Esophagus squamous epithelium (tissue), 5 donors: ENCODE data around the gene ST8SIA1. TPM values are rescaled to one million over a fixed set of nuclear protein-coding genes. Genes with fewer than 3 reads are reported as not detected.

ENCODE experiments used
- DNase-seq: peaks from one replicate; lab custom pipeline; 2025; lab: John Stamatoyannopoulos, UW
- H3K27ac ChIP-seq, 4 donors: fragments of 200-600 bp; sonication (generic); one replicate each; pipeline ENCODE4 v1.5.1; 2016 to 2019; ENCODE audit warnings: mild to moderate bottlenecking in 1 of 4
- H3K27me3 ChIP-seq, 4 donors: fragments of 200-600 bp; sonication (generic); 1 replicate in 3 of 4; 2 replicates in 1 of 4; pipeline versions ENCODE4 v1.5.1 to v1.6.0; 2017 to 2021; ENCODE audit warnings: antibody characterized with exemption in 1 of 4
- H3K36me3 ChIP-seq, 3 donors: fragments of 200-600 bp; sonication (generic); one replicate each; pipeline ENCODE4 v1.5.1; 2016 to 2019
- H3K4me1 ChIP-seq, 3 donors: fragments of 200-600 bp; sonication (generic); one replicate each; pipeline ENCODE4 v1.5.1; 2017 to 2019
- H3K4me3 ChIP-seq, 4 donors: fragments of 200-600 bp; sonication (generic); 1 replicate in 3 of 4; 2 replicates in 1 of 4; pipeline ENCODE4 v1.5.1; 2016 to 2019; ENCODE audit warnings: mild to moderate bottlenecking in 2 of 4, moderate library complexity in 1 of 4
- H3K9me3 ChIP-seq, 3 donors: fragments of 200-600 bp; sonication (generic); one replicate each; pipeline ENCODE4 v1.5.1; 2016 to 2019
- POLR2A ChIP-seq, 4 donors: fragments of 450-650 bp; IDR thresholded peaks; one replicate each; pipeline ENCODE4 v1.6.1; 2017; ENCODE audit warnings: antibody characterized with exemption in 4 of 4, mild to moderate bottlenecking in 4 of 4, moderate library complexity in 3 of 4
- WGBS, 2 donors: methylation state at CpG; one replicate each; pipeline ENCODE4 v1.1.5; 2018; 5-methylcytosine and 5-hydroxymethylcytosine counted together
- intact Hi-C: fragments of 100-400 bp; cut with DNase I; formaldehyde crosslinking; loops from one replicate; pipeline ENCODE4 v1.15.0; 2022
- total RNA-seq, 4 donors: library from RNA; depleted of rRNA; stranded (reverse); fragments of >200 nt; gene quantifications; one replicate each; pipeline ENCODE4 v1.1.0, GENCODE V29; 2016
- TF ChIP-seq, protein P1 (sequence below), 6 experiments: fragments of 450-650 bp in 4 of 6; fragments of 200-600 bp in 2 of 6; sonication (generic) in 2 of 6; IDR thresholded peaks; one replicate each; pipeline ENCODE4 v1.5.1; 2016 to 2019; ENCODE audit warnings: antibody characterized with exemption in 6 of 6, mild to moderate bottlenecking in 4 of 6, moderate library complexity in 4 of 6
- donor health status: DM: yes; HTN: yes; CAD: no.

ST8SIA1 gene
- total RNA-seq, 4 donors from 2014 or later = 0.38 to 5.3 (median 1.0) TPM

DNA sequence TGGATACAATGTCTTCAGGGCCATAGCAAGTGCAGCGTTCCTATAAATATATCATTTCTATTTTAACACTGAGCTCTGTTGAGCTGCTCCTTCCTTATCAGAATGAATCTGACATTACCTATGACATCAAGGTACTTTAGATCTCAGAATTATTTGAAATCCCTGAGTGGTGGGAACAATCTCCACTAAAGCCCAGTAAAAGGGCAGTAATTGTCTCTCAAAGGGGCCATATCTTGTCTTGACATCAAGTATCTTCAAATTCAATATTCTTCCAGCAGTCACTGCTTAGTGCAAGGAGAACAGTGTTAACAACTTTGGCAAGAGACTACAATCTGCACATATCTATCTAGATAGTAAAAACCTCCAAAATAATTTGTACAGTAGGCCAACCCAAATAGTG is 21.7 kb upstream of the ST8SIA1 start:
- intact Hi-C loops = no loop called here
- no peaks in the 10 kb centered on the region for H3K27me3 ChIP-seq
- no peaks in the 10 kb centered on the region for H3K36me3 ChIP-seq
- no peak overlapping the region for H3K4me3 ChIP-seq
- no peaks in the 10 kb centered on the region for H3K9me3 ChIP-seq
- 77 to 93% methylated on average over 1 of the region's 1 CpG for WGBS, 2 donors
- no peak overlapping the region for H3K27ac ChIP-seq
- no peaks in the 10 kb centered on the region for H3K4me1 ChIP-seq
- TF ChIP-seq POLR2A (IDR thresholded peaks at IDR 0.05) = no peak
- TF ChIP-seq, protein P1, sequence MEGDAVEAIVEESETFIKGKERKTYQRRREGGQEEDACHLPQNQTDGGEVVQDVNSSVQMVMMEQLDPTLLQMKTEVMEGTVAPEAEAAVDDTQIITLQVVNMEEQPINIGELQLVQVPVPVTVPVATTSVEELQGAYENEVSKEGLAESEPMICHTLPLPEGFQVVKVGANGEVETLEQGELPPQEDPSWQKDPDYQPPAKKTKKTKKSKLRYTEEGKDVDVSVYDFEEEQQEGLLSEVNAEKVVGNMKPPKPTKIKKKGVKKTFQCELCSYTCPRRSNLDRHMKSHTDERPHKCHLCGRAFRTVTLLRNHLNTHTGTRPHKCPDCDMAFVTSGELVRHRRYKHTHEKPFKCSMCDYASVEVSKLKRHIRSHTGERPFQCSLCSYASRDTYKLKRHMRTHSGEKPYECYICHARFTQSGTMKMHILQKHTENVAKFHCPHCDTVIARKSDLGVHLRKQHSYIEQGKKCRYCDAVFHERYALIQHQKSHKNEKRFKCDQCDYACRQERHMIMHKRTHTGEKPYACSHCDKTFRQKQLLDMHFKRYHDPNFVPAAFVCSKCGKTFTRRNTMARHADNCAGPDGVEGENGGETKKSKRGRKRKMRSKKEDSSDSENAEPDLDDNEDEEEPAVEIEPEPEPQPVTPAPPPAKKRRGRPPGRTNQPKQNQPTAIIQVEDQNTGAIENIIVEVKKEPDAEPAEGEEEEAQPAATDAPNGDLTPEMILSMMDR (IDR thresholded peaks at IDR 0.05) = no peak
- DNase-seq = no peak

DNA sequence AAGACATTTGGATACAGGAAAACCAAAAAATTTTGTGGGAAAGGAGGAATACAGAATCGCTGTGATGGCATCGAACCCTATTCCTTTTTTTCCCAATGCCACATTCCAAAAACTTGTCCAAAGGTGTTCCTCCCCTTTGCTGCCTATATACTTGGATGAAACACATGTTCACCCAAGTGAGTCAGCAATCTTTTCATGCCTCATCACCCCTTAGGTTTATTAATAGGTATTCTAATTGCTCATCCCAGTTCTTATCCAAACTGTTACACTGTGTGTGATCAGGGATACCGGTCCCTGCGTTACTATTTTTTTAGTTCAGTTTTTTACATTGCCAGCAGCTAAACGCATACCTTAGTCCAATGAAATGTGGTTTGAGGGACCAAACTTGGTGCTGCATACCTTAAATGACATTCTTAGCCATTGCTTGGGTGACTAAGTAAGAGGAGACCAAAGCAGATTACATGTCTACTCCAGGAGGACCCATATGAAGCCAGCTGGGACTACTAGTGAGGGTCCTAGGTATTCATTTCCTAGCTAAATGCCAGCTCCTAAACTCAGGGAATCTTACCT is 20.6 kb upstream of the ST8SIA1 start:
- no peak for TF ChIP-seq POLR2A (IDR thresholded peaks at IDR 0.05)
- TF ChIP-seq, protein P1 (IDR thresholded peaks at IDR 0.05) = no peak
- Histone ChIP-seq H3K27me3 (no peaks in the 10 kb centered on the region), H3K9me3 (no peaks in the 10 kb centered on the region), H3K27ac (no peak overlapping the region), H3K4me3 (no peak overlapping the region), H3K4me1 (no peaks in the 10 kb centered on the region), H3K36me3 (no peaks in the 10 kb centered on the region)
- 71 to 88% methylated on average over 5 of the region's 5 CpGs for whole genome bisulfite sequencing, 2 donors
- no peak for DNase-seq
- intact Hi-C loops = no loop called here

DNA sequence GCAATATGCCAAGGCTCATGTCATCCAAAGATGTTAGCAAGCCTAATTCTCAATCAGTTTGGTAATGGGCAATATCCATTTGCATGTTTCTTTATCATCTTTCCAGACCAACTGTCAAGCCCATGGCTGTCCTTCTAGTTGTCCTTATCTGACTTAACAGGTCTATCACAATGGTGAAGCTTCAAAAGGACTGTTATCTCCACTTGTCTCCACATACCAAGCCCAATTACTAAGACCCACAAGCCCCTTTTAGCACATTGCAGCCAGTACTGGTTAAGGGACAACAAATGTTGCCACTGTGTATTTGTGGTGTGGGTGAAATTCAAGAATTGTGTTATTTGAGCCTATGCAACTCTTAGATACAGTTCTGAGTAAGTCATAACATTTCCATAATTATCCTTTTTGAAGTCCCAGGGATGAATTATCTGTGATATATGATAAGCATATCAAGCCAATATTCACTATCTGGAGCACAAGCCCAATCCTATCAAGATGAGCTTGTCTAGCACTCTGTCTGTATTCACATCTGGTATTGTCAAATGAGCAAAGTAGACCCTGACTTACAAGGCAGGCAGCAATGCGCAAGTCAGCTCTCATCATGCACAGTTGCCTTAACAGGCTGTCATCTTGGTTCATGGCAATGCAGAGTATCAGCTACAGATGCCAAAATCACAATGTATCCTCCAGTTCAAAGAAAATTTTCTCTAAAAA is 19.3 kb upstream of the ST8SIA1 start:
- Histone ChIP-seq H3K9me3 (no peaks in the 10 kb centered on the region), H3K27ac (no peak overlapping the region), H3K36me3 (no peaks in the 10 kb centered on the region), H3K4me1 (no peaks in the 10 kb centered on the region), H3K4me3 (no peak overlapping the region), H3K27me3 (no peaks in the 10 kb centered on the region)
- no peak for DNase-seq
- no peak for TF ChIP-seq POLR2A (IDR thresholded peaks at IDR 0.05)
- TF ChIP-seq, protein P1 (IDR thresholded peaks at IDR 0.05) = no peak
- 100% methylated on average over 1 of the region's 1 CpG; no CpG with 5 or more reads in 1 of the 2 donors for WGBS, 2 donors
- intact Hi-C loops = no loop called here

DNA sequence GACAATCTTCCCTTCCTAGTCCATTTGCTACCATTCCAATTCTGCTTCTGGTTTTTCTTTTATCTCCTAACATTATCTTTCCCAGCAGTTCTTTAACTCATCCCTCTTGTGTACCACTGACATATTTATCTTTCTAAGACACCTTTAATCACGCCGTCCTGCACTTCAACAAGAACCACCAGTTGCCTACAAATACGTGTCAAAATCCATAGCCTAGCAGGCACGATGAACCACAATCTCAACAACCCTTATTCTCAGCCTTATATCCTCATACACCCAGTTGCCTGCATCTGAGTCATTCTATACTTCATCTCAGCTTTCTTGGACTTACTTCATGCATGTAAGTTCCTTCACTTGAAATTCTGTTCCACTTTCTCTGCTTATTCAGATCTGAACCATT is 16.4 kb upstream of the ST8SIA1 start:
- intact Hi-C loops = no loop called here
- Histone ChIP-seq H3K4me3 (no peak overlapping the region), H3K4me1 (no peaks in the 10 kb centered on the region), H3K27ac (no peak overlapping the region), H3K36me3 (no peaks in the 10 kb centered on the region), H3K27me3 (no peaks in the 10 kb centered on the region), H3K9me3 (no peaks in the 10 kb centered on the region)
- WGBS, 2 donors = 37 to 46% methylated on average over 4 of the region's 4 CpGs
- no peak for DNase-seq
- TF ChIP-seq, protein P1 (IDR thresholded peaks at IDR 0.05) = no peak
- no peak for TF ChIP-seq POLR2A (IDR thresholded peaks at IDR 0.05)

DNA sequence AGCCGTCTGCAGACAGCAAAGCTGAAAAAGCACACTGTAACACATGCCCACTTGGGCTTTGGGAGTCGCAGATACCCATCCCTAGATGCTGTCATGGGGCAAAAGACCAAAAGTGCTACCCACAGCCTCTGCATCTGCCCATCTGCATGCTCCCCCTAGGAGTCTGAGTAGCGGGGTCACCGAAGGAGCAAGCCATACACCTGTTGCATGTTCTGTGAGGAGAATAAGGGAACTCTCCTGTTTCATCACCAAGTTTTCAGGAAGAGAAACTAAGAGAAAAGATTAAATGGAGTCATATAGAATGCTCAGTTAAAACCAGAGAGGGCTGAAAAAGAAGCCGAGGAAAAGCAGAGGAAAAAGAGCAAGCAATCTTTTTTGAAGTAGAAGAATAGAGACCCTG is 13.7 kb upstream of the ST8SIA1 start:
- H3K9me3 ChIP-seq = no peaks in the 10 kb centered on the region
- WGBS, 2 donors = 81 to 87% methylated on average over 5 of the region's 5 CpGs
- H3K4me3 ChIP-seq = no peak overlapping the region
- no peak for DNase-seq
- intact Hi-C loops = no loop called here
- no peak overlapping the region for H3K27ac ChIP-seq
- H3K4me1 ChIP-seq = no peaks in the 10 kb centered on the region
- H3K27me3 ChIP-seq = no peaks in the 10 kb centered on the region
- TF ChIP-seq, protein P1 (IDR thresholded peaks at IDR 0.05) = no peak
- TF ChIP-seq POLR2A (IDR thresholded peaks at IDR 0.05) = no peak
- no peaks in the 10 kb centered on the region for H3K36me3 ChIP-seq
